HCT116 (cell line): ENCODE data around the gene TDRD7. TPM values are rescaled to one million over a fixed set of nuclear protein-coding genes. Genes with fewer than 3 reads are reported as not detected.
A peak's percentile ranks its signal among the peaks of the same experiment; 100 is the strongest.

Experiments used
- ATAC-seq: fragments of 200-7000 bp; cut with Tn5 transposase; 2 replicates; pipeline ENCODE4 v1.9.1; 2020; ENCODE audit warnings: mild to moderate bottlenecking, moderate library complexity
- BruUV-seq: library from RNA; stranded (reverse); fragments of 400-500 nt; replicated peaks from 2 replicates; lab custom pipeline; 2021; lab: Mats Ljungman, UMichigan
- CTCF ChIA-PET: fragments of 300-600 bp; sonication (Branson Sonifier 250); formaldehyde crosslinking; loops from one replicate; lab custom pipeline; 2021; ENCODE audit warnings: antibody characterized with exemption; lab: Charles Lee
- POLR2A ChIA-PET: fragments of 300-600, 350-600 bp; sonication (Branson Sonifier 250); formaldehyde crosslinking; loops from one replicate; lab custom pipeline; 2021; ENCODE audit warnings: antibody characterized with exemption; lab: Charles Lee
- RAD21 ChIA-PET, 2 experiments: fragments of 300-600 bp; sonication (Branson Sonifier 250); formaldehyde crosslinking; loops; one replicate each; lab custom pipeline; 2023; ENCODE audit warnings: low total read pairs in 2 of 2; ENCODE audit not compliant: uncharacterized antibody in 2 of 2, unreplicated experiment in 2 of 2, low non-redundant PET in 1 of 2; lab: Charles Lee
- DNase-seq: peaks from one replicate; pipeline ENCODE4 v3.0.0-alpha.2; 2010; ENCODE audit warnings: low read depth, low spot score
- H2AFZ ChIP-seq: fragments of 200-600 bp; shearing (Covaris generic), sonication (generic); 2 replicates; pipeline ENCODE4 v1.6.1; 2017; ENCODE audit warnings: low read depth, mixed run types, mixed read lengths, antibody characterized with exemption, low read length; ENCODE audit not compliant: poor library complexity, severe bottlenecking
- H3K27ac ChIP-seq: 2 replicates; pipeline ENCODE4 v1.5.1; 2012; ENCODE audit warnings: low read depth, low read length
- H3K27me3 ChIP-seq: fragments of 200-600 bp; sonication (generic); 2 replicates; pipeline ENCODE4 v1.6.1; 2016; ENCODE audit warnings: mixed run types, low read length, mixed read lengths; ENCODE audit not compliant: insufficient read depth
- H3K36me3 ChIP-seq, 2 experiments: fragments of 200-500 bp in 1 of 2; fragments of 200-600 bp in 1 of 2; sonication (Bioruptor generic) in 1 of 2; sonication (generic) in 1 of 2; 2 replicates each; pipeline versions ENCODE4 v1.5.1 to v1.6.1; 2014 to 2016; ENCODE audit warnings: low read length in 2 of 2, inconsistent platforms in 1 of 2, mixed read lengths in 1 of 2, mixed run types in 1 of 2; ENCODE audit not compliant: insufficient read depth in 2 of 2, control insufficient read depth in 1 of 2
- H3K4me1 ChIP-seq, 2 experiments: fragments of 200-600 bp in 1 of 2; sonication (generic) in 1 of 2; 2 replicates each; pipeline versions ENCODE4 v1.5.1 to v1.6.1; 2012 to 2017; ENCODE audit warnings: low read length in 2 of 2, inconsistent platforms in 1 of 2, mild to moderate bottlenecking in 1 of 2, mixed read lengths in 1 of 2, mixed run types in 1 of 2, moderate library complexity in 1 of 2; ENCODE audit not compliant: insufficient read depth in 2 of 2, control insufficient read depth in 1 of 2
- H3K4me2 ChIP-seq: fragments of 200-600 bp; sonication (generic); 2 replicates; pipeline ENCODE4 v1.6.1; 2017; ENCODE audit warnings: mixed run types, low read length, mixed read lengths
- H3K4me3 ChIP-seq, 2 experiments: fragments of 200-600 bp in 1 of 2; sonication (generic) in 1 of 2; replicated peaks in 1 of 2; 2 replicates each; pipeline ENCODE4 v1.5.1; 2011 to 2016; ENCODE audit warnings: low read length in 2 of 2, control low read depth in 1 of 2, low read depth in 1 of 2, mild to moderate bottlenecking in 1 of 2, mixed read lengths in 1 of 2, mixed run types in 1 of 2
- H3K79me2 ChIP-seq: fragments of 200-600 bp; sonication (generic); 2 replicates; pipeline ENCODE4 v1.6.1; 2017; ENCODE audit warnings: mild to moderate bottlenecking, mixed run types, low read length, moderate library complexity, mixed read lengths; ENCODE audit not compliant: insufficient read depth
- H3K9ac ChIP-seq: fragments of 200-600 bp; sonication (generic); 2 replicates; pipeline ENCODE4 v1.6.1; 2016; ENCODE audit warnings: low read length, mixed read lengths
- H3K9me2 ChIP-seq: fragments of 200-600 bp; sonication (generic), shearing (Covaris generic); 2 replicates; pipeline ENCODE4 v1.6.1; 2017; ENCODE audit warnings: mixed run types, mild to moderate bottlenecking, moderate library complexity; ENCODE audit not compliant: insufficient read depth
- H3K9me3 ChIP-seq, 2 experiments: fragments of 200-500 bp in 1 of 2; fragments of 200-600 bp in 1 of 2; sonication (Bioruptor generic) in 1 of 2; sonication (generic) in 1 of 2; 2 replicates each; pipeline ENCODE4 v1.6.1; 2014 to 2017; ENCODE audit warnings: low read length in 2 of 2, mixed read lengths in 2 of 2, inconsistent platforms in 1 of 2, low read depth in 1 of 2, mild to moderate bottlenecking in 1 of 2, mixed run types in 1 of 2, moderate library complexity in 1 of 2; ENCODE audit not compliant: control insufficient read depth in 1 of 2, insufficient read depth in 1 of 2
- H4K20me1 ChIP-seq: fragments of 200-600 bp; sonication (generic), shearing (Covaris generic); 2 replicates; pipeline ENCODE4 v1.6.1; 2017; ENCODE audit warnings: mixed run types, mild to moderate bottlenecking, moderate library complexity; ENCODE audit not compliant: insufficient read depth
- CTCF ChIP-seq, 3 experiments: fragments of 200-600 bp in 1 of 3; sonication (generic) in 1 of 3; IDR thresholded peaks in 2 of 3; conservative IDR thresholded peaks in 1 of 3; 2 replicates each; pipeline ENCODE4 v1.5.1; 2012 to 2017; ENCODE audit warnings: low read depth in 2 of 3, low read length in 2 of 3, antibody characterized with exemption in 1 of 3, borderline replicate concordance in 1 of 3, control low read depth in 1 of 3, mild to moderate bottlenecking in 1 of 3, mixed read lengths in 1 of 3, mixed run types in 1 of 3, moderate library complexity in 1 of 3; ENCODE audit not compliant: insufficient read depth in 1 of 3
- MAX ChIP-seq: IDR thresholded peaks from 2 replicates; pipeline ENCODE4 v1.6.1; 2012
- POLR2AphosphoS5 ChIP-seq: IDR thresholded peaks from 2 replicates; pipeline ENCODE4 v1.6.1; 2011; ENCODE audit warnings: mild to moderate bottlenecking, low read depth, low read length, moderate library complexity
- RAD21 ChIP-seq: IDR thresholded peaks from 2 replicates; pipeline ENCODE4 v1.6.1; 2012; ENCODE audit warnings: low read depth, mild to moderate bottlenecking
- SRF ChIP-seq: IDR thresholded peaks from 2 replicates; pipeline ENCODE4 v1.6.1; 2012; ENCODE audit warnings: low read depth
- ZNF274 ChIP-seq: fragments of 200-500 bp; sonication (Bioruptor generic); IDR thresholded peaks from 2 replicates; pipeline ENCODE4 v1.6.1; 2014; ENCODE audit warnings: mild to moderate bottlenecking, low read depth, low read length, inconsistent platforms
- intact Hi-C: fragments of 100-400 bp; cut with micrococcal nuclease; formaldehyde crosslinking; loops from 2 replicates; pipeline ENCODE4 v1.10.0; 2022
- total RNA-seq: library from RNA; stranded (reverse); gene quantifications from one replicate; pipeline ENCODE4 v1.2.1, GENCODE V29; 2021; ENCODE audit not compliant: unreplicated experiment

Gene TDRD7
- total RNA-seq, 1 experiment from 2014 or later = 8.0 TPM

- no peak overlapping the region for H2AFZ ChIP-seq
- POLR2A ChIA-PET = no interaction called here
- H3K79me2 ChIP-seq = no peaks in the 10 kb centered on the region
- no peak overlapping the region for H3K9ac ChIP-seq
- H3K9me3 ChIP-seq = no peaks in the 10 kb centered on the region
- intact Hi-C loops = loop anchor here (5.0 kb wide), 1 partner anchor 525 kb away; no protein-coding TSS in a partner anchor
- CTCF ChIA-PET = no interaction called here
- RAD21 ChIA-PET = no interaction called here
- H4K20me1 ChIP-seq = no peaks in the 10 kb centered on the region
- TF ChIP-seq RAD21 = no peak
- TF ChIP-seq SRF = no peak
- TF ChIP-seq CTCF (IDR thresholded peaks at IDR 0.05 in 2 of 3, conservative IDR thresholded peaks at IDR 0.05 in 1 of 3; ENCODE audit: borderline replicate concordance in 1 of 3, insufficient read depth in 1 of 3, low read depth in 2 of 3, low read length in 2 of 3) = no peak
- TF ChIP-seq ZNF274 = no peak
- no peak for TF ChIP-seq MAX
- TF ChIP-seq POLR2AphosphoS5 = no peak
- no peak overlapping the region for H3K27ac ChIP-seq
- H3K27me3 ChIP-seq = no peaks in the 10 kb centered on the region
- no TSS peak for BruUV-seq
- no peaks in the 10 kb centered on the region for H3K36me3 ChIP-seq
- H3K4me3 ChIP-seq = peak overlapping the region in 1 of 2 experiments; percentile 7; a peak in 1 of 4 replicates
- DNase-seq (no peak), ATAC-seq (no peak)
- peaks cover 3 to 20% of the 10 kb centered on the region in 2 experiments; a peak in 3 of 4 replicates for H3K4me1 ChIP-seq
- peak overlapping the region; percentile 55 for H3K4me2 ChIP-seq
- no peaks in the 10 kb centered on the region for H3K9me2 ChIP-seq
Measured at GRCh38 chr9:97382099-97382718, 29.7 kb upstream of the TDRD7 start.
